HG03442 (cell line): Measurements from ENCODE around the gene LCE1E.

ENCODE experiments used
- ATAC-seq: cut with Tn5 transposase; IDR thresholded peaks from one replicate; pipeline ENCODE4 v1.9.1; 2021; ENCODE audit warnings: mild to moderate bottlenecking, moderate library complexity; ENCODE audit not compliant: unreplicated experiment

Gene LCE1E, protein sequence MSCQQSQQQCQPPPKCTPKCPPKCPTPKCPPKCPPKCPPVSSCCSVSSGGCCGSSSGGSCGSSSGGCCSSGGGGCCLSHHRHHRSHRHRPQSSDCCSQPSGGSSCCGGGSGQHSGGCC

GRCh38 chr1:152786077-152786476 is at the start of gene LCE1E:
Gene LCE1E (plus strand): TSS chr1:152786257. CDS start chr1:152787300, 1,043 bp downstream.
- peak; percentile 49 for ATAC-seq

- ATAC-seq = no peak
These were observed 48.1 kb upstream of the LCE1E start for GRCh38 chr1:152737997-152738396.

GRCh38 chr1:152739841-152740240 is 46.2 kb upstream of the LCE1E start:
- no peak for ATAC-seq

- no peak for ATAC-seq
These were observed 44.4 kb upstream of the LCE1E start for GRCh38 chr1:152741656-152742055.

DNA sequence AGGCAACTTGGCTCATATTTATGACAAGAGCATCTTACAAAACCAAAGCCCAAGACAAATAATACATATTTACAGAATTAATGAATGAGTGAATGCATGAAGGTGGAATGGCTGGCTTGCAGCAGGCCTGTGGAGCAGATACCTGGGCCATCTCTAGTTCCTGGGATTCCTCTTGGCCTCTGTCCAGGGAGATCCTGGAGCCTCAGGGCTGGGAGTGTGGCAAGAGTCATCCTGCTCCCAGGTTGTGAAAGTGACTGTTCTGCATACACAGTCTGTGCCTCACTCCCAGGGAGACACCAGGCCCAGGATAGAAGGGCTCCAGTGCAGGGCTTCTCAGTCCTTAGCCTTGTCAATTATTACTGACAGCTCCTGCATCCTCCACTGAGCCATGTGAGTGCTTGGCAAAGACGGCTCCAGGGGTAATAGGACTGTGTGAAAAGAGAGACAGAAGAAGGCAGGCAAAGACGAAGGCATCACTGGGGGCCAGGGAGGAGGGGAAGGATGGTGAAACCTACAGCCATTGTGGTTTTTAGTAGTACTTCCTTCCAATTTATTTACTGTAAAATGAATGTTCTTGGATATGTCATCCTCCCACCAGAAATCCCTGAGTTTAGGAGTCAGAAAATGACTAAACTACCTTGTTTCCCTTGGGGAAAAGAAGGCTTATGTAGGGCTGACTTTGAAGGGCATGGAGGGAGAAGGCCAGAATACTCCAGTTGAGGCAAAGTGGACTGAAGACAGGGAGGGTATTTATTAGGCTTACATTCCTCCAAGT is 42.5 kb upstream of the LCE1E start:
- ATAC-seq = no peak

DNA sequence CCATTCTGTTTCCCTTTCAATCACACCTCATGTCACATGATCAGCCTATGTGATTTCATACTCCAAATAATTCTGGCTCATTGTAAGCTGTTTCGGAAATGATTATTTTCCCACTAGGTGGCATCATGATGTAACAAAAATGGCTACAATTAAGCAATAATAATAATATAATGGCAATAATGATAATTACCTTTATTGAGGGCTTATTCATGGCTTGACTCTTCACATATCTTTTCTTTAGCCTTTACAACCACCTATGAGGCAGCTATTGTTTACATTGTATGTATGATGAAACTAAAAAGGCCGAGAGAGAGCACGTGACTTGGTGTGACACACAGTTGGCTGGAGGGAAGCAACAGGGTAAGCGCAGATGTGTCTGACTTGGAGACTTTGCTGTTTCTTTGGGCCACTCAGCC is 40.8 kb upstream of the LCE1E start:
- no peak for ATAC-seq

- ATAC-seq = no peak
These were observed 40.2 kb upstream of the LCE1E start for GRCh38 chr1:152745765-152746444.

DNA sequence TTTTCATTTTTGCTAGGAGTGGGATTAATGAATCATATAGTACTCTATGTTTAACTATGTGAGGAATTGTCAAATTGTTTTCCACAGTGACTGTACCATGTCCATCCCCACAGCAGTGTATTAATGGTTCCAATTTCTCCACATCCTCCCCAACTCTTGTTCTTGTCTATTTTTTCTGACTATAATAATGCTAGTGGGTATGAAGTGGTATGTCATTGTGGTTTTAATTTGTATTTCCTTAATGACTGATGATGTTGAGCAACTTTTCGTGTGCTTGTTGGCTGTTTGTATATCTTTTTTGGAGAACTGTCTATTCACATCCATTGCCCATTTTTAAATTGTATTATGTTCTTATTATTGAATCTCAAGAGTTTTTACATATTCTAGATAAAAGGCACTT is 38.2 kb upstream of the LCE1E start:
- ATAC-seq = no peak

GRCh38 chr1:152752225-152752624 is 33.8 kb upstream of the LCE1E start:
- ATAC-seq = no peak

DNA sequence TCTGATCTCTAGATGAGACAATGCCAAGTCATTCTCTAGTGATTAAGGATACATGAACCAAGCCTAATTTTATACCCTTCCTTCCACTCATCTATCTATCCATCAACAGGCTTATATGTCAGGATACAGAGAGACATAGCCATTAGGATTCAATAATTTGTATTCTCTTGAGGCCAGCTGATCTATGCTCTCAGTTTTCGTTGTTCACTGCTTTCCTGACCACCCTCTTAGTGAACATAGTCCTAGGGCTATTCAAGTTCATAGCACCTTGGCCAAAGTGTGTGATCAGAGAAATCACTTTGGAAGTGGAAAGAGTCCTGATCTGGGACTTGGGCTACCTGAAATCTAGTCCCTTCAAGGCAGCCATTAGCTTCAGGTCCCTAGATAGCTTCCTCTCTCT is 32.5 kb upstream of the LCE1E start:
- ATAC-seq = no peak

GRCh38 chr1:152756872-152757271 is 29.2 kb upstream of the LCE1E start:
- ATAC-seq = no peak

- no peak for ATAC-seq
These were observed 28.3 kb upstream of the LCE1E start, which contains the start of gene KPRP for GRCh38 chr1:152757747-152758146. Gene KPRP (plus strand): TSS chr1:152758025. CDS start chr1:152759589, 1,564 bp downstream.

GRCh38 chr1:152758636-152759035 is 27.4 kb upstream of the LCE1E start:
- no peak for ATAC-seq

GRCh38 chr1:152759453-152760173 is 26.4 kb upstream of the LCE1E start:
- ATAC-seq = no peak

DNA sequence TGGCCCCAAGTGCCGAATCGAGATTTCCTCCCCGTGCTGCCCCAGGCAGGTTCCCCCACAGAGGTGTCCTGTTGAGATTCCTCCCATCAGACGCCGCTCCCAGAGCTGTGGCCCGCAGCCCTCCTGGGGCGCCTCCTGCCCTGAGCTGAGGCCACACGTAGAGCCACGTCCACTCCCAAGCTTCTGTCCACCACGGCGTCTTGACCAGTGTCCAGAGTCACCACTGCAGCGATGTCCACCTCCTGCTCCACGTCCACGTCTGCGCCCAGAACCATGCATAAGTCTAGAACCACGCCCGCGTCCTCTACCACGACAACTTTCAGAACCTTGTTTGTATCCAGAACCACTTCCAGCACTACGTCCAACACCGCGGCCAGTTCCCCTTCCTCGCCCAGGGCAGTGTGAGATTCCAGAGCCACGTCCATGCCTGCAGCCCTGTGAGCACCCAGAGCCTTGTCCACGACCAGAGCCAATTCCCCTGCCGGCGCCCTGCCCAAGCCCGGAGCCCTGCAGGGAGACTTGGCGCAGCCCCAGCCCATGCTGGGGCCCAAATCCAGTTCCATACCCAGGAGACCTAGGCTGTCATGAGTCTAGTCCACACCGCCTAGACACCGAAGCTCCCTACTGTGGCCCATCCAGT is 25.4 kb upstream of the LCE1E start:
- ATAC-seq = no peak

GRCh38 chr1:152761609-152762213 is 24.3 kb upstream of the LCE1E start:
- no peak for ATAC-seq

- ATAC-seq = no peak
These were observed 17.1 kb upstream of the LCE1E start for GRCh38 chr1:152768847-152769533.

- ATAC-seq = no peak
These were observed 15.6 kb upstream of the LCE1E start for GRCh38 chr1:152770411-152770810.

DNA sequence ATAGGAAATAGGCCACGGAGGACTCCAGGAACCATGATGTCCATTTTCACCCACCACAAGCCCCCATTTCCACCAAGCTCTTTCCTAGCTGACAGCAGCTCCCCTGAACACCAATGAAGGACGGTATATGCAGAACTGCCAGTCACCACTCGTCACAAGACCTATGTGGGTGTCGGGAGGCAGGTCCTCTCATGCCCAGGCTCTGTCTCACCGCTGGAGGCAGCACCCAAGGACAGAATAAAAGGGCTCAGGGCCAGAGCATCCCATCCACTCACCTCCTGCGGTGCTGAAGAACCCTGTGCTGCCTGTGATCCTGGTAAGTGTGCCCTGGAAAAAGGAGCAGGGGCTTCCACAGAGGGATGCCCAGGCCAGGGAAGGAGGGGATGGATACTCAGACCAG is 11.2 kb upstream of the LCE1E start, which contains the start of gene LCE1F:
LCE1F (plus strand) TSS at position 266 of the 400 bp plus-strand sequence. CDS start 1,232 bp downstream, outside the sequence.
- no peak for ATAC-seq

- no peak for ATAC-seq
These were observed 9.7 kb upstream of the LCE1E start for GRCh38 chr1:152776361-152776760.
